Body of pancreas (tissue), 4 donors: ENCODE data around the gene INSR. TPM values are rescaled to one million over a fixed set of nuclear protein-coding genes. Genes with fewer than 3 reads are reported as not detected.

Source experiments
- ATAC-seq: fragments of 150-250 bp; one replicate; pipeline ENCODE4 v1.9.1; 2016
- DNase-seq, 4 donors: peaks; one replicate each; pipeline ENCODE4 v3.0.0-alpha.2; 2019
- H3K27ac ChIP-seq, 4 donors: fragments of 200-600 bp; sonication (generic); 1 replicate in 3 of 4; 2 replicates in 1 of 4; pipeline versions ENCODE4 v1.5.1 to v1.6.1; 2016 to 2019; ENCODE audit warnings: mild to moderate bottlenecking in 1 of 4, mixed read lengths in 1 of 4, moderate library complexity in 1 of 4
- H3K27me3 ChIP-seq, 2 donors: fragments of 200-600 bp; sonication (generic); one replicate each; pipeline ENCODE4 v1.6.0; 2016; ENCODE audit warnings: mild to moderate bottlenecking in 1 of 2
- H3K36me3 ChIP-seq, 2 donors: fragments of 200-600 bp; sonication (generic); replicated peaks in 1 of 2; 2 replicates each; pipeline ENCODE4 v1.5.1; 2016; ENCODE audit warnings: low read depth in 2 of 2; ENCODE audit not compliant: insufficient read depth in 1 of 2
- H3K4me1 ChIP-seq: fragments of 200-600 bp; sonication (generic); one replicate; pipeline ENCODE4 v1.6.0; 2016
- H3K4me3 ChIP-seq, 2 donors: fragments of 200-600 bp; sonication (generic); 1 replicate in 1 of 2; 2 replicates in 1 of 2; pipeline ENCODE4 v1.5.1; 2016 to 2019
- H3K9me3 ChIP-seq, 3 donors: fragments of 200-600 bp; sonication (generic); 1 replicate in 2 of 3; 2 replicates in 1 of 3; pipeline ENCODE4 v1.5.1; 2016
- CTCF ChIP-seq, 7 experiments: fragments of 450-650 bp in 4 of 7; fragments of 200-600 bp in 3 of 7; sonication (generic) in 3 of 7; IDR thresholded peaks; one replicate each; pipeline ENCODE4 v1.5.1; 2016 to 2019; ENCODE audit warnings: antibody characterized with exemption in 7 of 7
- POLR2A ChIP-seq, 3 donors: fragments of 450-650 bp; IDR thresholded peaks; one replicate each; pipeline ENCODE4 v1.6.1; 2016; ENCODE audit warnings: antibody characterized with exemption in 3 of 3, mild to moderate bottlenecking in 2 of 3
- WGBS, 2 donors: methylation state at CpG; one replicate each; pipeline ENCODE4 v1.1.5; 2017; 5-methylcytosine and 5-hydroxymethylcytosine counted together
- intact Hi-C: fragments of 100-400 bp; cut with DNase I; formaldehyde crosslinking; loops from one replicate; pipeline ENCODE4 v1.15.1; 2023
- total RNA-seq, 2 donors: library from RNA; depleted of rRNA; stranded (reverse); fragments of >200 nt; gene quantifications; one replicate each; pipeline ENCODE4 v1.1.0, GENCODE V29; 2016

INSR gene
- total RNA-seq, 2 donors from 2014 or later = 243 to 284 TPM

- Histone ChIP-seq H3K4me1 (peaks cover 48% of the 10 kb centered on the region), H3K9me3 (no peaks in the 10 kb centered on the region), H3K27me3 (no peaks in the 10 kb centered on the region), H3K4me3 (no peak overlapping the region), H3K27ac (peak overlapping the region in 1 of 4 donors; percentile 15), H3K36me3 (no peaks in the 10 kb centered on the region)
- 63 to 80% methylated on average over 5 of the region's 5 CpGs for WGBS, 2 donors
- no peak for TF ChIP-seq CTCF (IDR thresholded peaks at IDR 0.05)
- TF ChIP-seq POLR2A (IDR thresholded peaks at IDR 0.05) = no peak
- ATAC-seq = no peak
- DNase-seq = no peak
- intact Hi-C loops = no loop called here
Observed at GRCh38 chr19:7272856-7273578, 21.2 kb downstream of the INSR start.

- TF ChIP-seq POLR2A (IDR thresholded peaks at IDR 0.05) (no peak), CTCF (IDR thresholded peaks at IDR 0.05) (no peak)
- Histone ChIP-seq H3K9me3 (no peaks in the 10 kb centered on the region), H3K4me3 (no peak overlapping the region), H3K36me3 (peaks cover 0 to 9% of the 10 kb centered on the region in 2 donors), H3K4me1 (peaks cover 73% of the 10 kb centered on the region), H3K27me3 (no peaks in the 10 kb centered on the region), H3K27ac (peak overlapping the region in 3 of 4 donors; percentile 2 to 19 (median 7))
- ATAC-seq (no peak), DNase-seq (no peak)
- intact Hi-C loops = no loop called here
- 73 to 80% methylated on average over 5 of the region's 5 CpGs for WGBS, 2 donors
Observed at GRCh38 chr19:7268705-7269098, 25.5 kb downstream of the INSR start.

GRCh38 chr19:7267792-7268704 is 26.2 kb downstream of the INSR start:
- DNase-seq = peak in 1 of 4 donors; percentile 51
- no peak for TF ChIP-seq POLR2A (IDR thresholded peaks at IDR 0.05)
- TF ChIP-seq CTCF (IDR thresholded peaks at IDR 0.05) = no peak
- Histone ChIP-seq H3K9me3 (no peaks in the 10 kb centered on the region), H3K27ac (peak overlapping the region; percentile 2 to 19 (median 4)), H3K27me3 (no peaks in the 10 kb centered on the region), H3K4me1 (peaks cover 79% of the 10 kb centered on the region), H3K36me3 (peaks cover 0 to 9% of the 10 kb centered on the region in 2 donors), H3K4me3 (no peak overlapping the region)
- ATAC-seq = no peak
- WGBS, 2 donors = 63 to 65% methylated on average over 22 of the region's 22 CpGs
- intact Hi-C loops = no loop called here

GRCh38 chr19:7266832-7267231 is 27.4 kb downstream of the INSR start:
- ATAC-seq (no peak), DNase-seq (no peak)
- intact Hi-C loops = no loop called here
- no peaks in the 10 kb centered on the region for H3K9me3 ChIP-seq
- no peaks in the 10 kb centered on the region for H3K27me3 ChIP-seq
- no peak overlapping the region for H3K4me3 ChIP-seq
- H3K36me3 ChIP-seq = peaks cover 0 to 12% of the 10 kb centered on the region in 2 donors
- H3K4me1 ChIP-seq = peaks cover 78% of the 10 kb centered on the region
- H3K27ac ChIP-seq = peak overlapping the region in 2 of 4 donors; percentile 66 to 79
- 85 to 88% methylated on average over 7 of the region's 7 CpGs for WGBS, 2 donors
- TF ChIP-seq CTCF (IDR thresholded peaks at IDR 0.05) (no peak), POLR2A (IDR thresholded peaks at IDR 0.05) (no peak)
